VCaP (cell line): Measurements from ENCODE around the gene GNLY.

Experiments
- H3K27ac ChIP-seq: fragments of 450-650 bp; 2 replicates; pipeline ENCODE4 v1.5.1; 2017
- TF ChIP-seq, protein P1 (sequence below): fragments of 450-650 bp; conservative IDR thresholded peaks from 2 replicates; pipeline ENCODE4 v1.5.1; 2017; ENCODE audit warnings: mild to moderate bottlenecking, moderate library complexity

The GNLY gene

GRCh38 chr2:85660725-85661124 lies 33.4 kb upstream of the GNLY start:
- TF ChIP-seq, protein P1, sequence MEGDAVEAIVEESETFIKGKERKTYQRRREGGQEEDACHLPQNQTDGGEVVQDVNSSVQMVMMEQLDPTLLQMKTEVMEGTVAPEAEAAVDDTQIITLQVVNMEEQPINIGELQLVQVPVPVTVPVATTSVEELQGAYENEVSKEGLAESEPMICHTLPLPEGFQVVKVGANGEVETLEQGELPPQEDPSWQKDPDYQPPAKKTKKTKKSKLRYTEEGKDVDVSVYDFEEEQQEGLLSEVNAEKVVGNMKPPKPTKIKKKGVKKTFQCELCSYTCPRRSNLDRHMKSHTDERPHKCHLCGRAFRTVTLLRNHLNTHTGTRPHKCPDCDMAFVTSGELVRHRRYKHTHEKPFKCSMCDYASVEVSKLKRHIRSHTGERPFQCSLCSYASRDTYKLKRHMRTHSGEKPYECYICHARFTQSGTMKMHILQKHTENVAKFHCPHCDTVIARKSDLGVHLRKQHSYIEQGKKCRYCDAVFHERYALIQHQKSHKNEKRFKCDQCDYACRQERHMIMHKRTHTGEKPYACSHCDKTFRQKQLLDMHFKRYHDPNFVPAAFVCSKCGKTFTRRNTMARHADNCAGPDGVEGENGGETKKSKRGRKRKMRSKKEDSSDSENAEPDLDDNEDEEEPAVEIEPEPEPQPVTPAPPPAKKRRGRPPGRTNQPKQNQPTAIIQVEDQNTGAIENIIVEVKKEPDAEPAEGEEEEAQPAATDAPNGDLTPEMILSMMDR: no peak
- H3K27ac ChIP-seq: no peak overlapping the region

- TF ChIP-seq, protein P1: no peak
- H3K27ac ChIP-seq: no peak overlapping the region
Observed at GRCh38 chr2:85661139-85661858, 32.9 kb upstream of the GNLY start.

DNA sequence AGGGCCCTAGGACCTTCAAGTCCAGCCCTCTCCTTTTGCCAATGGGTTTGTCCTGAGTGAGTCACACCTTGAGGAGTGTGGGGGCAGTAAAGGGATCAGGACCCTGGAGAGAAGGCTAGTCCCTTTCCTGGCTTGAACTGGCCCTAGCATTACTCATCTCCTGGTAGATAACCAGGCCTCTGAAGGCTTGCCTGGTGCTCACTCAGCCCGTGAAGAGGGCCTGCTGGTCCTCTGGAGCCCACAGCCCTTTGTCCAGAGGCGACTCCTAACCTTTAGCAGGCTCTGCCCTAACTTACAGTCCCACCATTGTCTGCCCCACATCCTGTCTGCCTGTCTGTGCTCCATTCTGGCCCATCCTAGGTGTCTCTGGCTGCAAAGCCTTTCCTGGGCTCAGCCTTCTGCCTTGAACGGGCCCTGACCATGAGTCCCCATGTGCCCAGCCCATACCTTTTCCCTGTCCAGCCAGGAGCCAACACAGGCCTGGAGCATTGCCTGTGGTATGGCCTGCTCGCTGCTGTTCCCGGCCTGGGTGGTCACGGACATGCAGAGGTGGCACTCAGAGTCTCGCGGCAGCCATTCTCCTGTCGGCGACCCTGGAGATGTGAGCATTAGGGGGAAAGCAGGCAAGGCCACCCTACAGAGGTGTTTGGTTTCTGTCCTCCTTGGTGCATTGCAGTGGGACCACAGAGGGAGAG lies 31.1 kb upstream of the GNLY start:
- H3K27ac ChIP-seq: no peak overlapping the region

GRCh38 chr2:85663594-85664565 lies 30.3 kb upstream of the GNLY start:
- no peak overlapping the region for H3K27ac ChIP-seq
- TF ChIP-seq, protein P1: no peak

More for the DNA sequence above, 31.1 kb upstream of the GNLY start:
- TF ChIP-seq, protein P1: no peak

GRCh38 chr2:85665264-85665937 lies 28.8 kb upstream of the GNLY start:
- H3K27ac ChIP-seq: no peak overlapping the region
- TF ChIP-seq, protein P1: no peak

- TF ChIP-seq, protein P1: no peak
- no peak overlapping the region for H3K27ac ChIP-seq
Observed at GRCh38 chr2:85666016-85666415, 28.1 kb upstream of the GNLY start.
